Pons (tissue), 1 donor: ENCODE data around the gene KCNJ4.
A peak's percentile ranks its signal among the peaks of the same experiment; 100 is the strongest.
"Not testable (repeated sequence)": the region's sequence is repeated elsewhere in the genome, so short reads cannot be mapped to it uniquely, and the experiment has no call there.

Experiments used
- DNase-seq: peaks from one replicate; pipeline ENCODE4 v3.0.0-alpha.2; 2016; ENCODE audit warnings: low spot score

The KCNJ4 gene

DNA sequence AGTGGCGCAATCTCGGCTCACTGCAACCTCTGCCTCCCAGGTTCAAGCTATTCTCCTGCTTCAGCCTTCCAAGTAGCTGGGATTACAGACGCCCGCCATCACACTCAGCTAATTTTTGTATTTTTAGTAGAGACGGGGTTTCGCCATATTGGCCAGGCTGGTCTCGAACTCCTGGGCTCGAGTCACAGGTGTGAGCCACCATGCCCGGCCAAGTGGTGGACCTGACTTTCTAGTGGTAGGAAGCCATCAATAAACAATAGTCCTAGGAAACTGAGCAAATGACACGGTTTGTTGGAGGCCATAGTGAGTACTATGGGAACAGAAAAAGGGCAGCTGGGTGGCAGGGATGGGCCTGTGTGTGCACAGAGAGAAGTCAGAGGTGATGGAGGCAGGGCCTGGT, 15.2 kb upstream of the KCNJ4 start:
- not testable (repeated sequence) for DNase-seq

DNA sequence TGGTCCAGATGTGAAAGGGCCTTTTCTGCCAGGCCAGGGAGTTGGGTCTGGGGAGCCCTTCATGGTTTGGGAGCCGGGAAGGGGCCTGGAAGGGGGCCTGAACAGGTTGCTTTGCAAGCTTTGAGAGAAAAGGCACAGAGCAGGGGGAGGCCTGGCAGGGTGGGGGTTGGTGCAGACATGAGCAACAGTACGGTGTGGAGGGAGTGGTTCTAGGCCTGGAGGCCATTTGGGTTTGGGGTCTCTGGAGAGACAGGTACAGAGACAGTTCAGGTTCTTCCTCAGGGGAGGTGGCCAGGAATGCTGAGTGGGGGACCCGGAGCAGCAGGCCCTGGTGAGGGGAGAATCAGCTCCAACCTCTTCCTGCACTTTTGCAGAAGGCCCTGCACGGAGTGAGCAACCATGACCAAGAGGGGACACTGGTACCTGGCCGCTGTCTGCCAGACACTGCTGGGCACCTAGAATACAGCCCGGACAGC, 14.3 kb upstream of the KCNJ4 start:
- no peak for DNase-seq

DNA sequence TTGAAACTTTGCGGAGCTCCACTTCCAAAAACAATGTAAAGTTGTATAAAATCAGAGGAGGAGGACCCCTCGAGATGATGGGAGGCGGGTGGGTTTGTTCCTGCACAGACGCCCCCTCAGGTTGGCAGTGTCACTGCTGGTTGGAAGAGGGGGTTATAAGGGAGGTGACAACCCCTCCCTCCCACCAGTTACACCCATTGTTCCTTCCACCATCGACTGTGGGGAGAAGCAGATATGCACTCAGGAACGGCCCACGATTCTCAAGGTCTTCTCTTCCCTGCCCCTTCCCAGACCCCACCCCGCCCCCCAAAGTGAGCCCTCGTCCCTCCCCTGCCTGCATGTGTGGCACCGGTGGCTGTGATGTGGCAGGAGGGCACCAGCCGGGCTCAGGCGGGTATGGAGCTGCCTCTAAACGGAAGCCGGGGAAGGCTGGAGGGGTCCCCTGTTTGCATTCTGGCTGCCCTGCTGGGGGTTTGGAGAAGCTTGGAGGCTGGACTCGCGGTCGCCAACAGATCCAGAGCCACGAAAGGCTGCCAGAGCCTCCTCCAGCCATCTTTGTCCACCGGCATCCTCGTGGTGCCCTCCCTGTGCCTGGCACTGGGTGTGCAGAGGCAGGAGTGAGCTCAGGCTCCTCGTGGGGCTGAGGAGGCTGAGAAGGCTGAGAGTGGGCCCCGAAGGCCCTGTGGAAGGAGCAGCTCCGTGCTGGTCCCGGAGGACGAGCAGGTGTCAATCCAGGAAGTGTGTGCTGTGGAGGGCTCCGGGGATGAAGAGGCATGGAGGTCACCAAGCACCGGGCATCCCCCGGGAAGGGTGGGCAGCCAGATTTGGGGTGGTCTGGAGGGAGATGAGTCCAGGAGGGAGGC, 13.7 kb upstream of the KCNJ4 start:
- no peak for DNase-seq

DNA sequence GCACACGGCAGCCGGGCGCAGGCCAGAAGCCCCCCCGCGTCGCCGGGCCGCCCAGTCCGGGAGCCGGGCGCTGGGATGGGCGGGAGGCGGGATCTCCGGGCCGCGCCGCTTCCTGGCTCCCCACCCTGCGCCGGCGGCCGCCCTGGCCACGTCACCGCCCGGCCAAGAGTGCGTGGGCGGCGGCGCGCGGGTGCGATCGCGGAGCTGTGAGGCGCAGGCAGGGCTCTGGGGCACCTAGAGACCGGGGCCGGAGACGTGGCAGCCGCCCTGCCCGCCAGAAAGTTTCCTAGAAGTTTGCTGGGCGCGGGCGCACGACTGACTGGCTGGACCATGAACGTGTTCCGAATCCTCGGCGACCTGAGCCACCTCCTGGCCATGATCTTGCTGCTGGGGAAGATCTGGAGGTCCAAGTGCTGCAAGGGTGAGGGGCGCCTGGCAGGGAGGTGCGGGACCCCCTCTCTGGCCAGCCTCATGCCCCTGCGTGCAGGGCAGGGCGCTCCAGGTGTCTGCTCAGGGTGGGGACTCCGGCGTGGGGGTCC, 13.0 kb upstream of the KCNJ4 start, which contains the start of gene KDELR3:
Gene KDELR3 (plus strand): TSS at position 193 of the 539 bp plus-strand sequence. CDS start 138 bp downstream, at position 331.
- no peak for DNase-seq

DNA sequence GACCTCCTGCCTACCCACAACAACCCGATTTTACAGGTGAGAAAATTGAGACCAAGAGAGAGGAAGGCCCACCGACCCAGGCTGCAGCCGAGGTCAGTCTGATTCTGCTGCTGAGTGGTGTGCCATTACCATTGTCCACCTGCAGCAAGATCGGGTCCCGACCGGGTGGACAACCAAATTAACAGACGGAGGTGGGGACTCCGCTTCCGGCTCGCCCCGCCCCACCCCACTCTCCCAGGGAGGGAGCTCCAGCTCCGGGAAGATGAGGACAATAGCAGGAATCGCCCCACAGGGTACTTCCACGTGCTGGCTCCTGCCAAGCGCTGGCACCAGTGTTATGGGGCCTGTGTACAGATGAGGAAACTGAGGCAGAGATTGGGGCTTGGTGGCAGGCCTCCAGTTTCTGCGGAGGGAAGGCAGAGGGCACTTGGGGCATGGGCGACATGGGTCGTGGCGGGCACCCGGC, 12.5 kb upstream of the KCNJ4 start:
- DNase-seq, result no peak

DNA sequence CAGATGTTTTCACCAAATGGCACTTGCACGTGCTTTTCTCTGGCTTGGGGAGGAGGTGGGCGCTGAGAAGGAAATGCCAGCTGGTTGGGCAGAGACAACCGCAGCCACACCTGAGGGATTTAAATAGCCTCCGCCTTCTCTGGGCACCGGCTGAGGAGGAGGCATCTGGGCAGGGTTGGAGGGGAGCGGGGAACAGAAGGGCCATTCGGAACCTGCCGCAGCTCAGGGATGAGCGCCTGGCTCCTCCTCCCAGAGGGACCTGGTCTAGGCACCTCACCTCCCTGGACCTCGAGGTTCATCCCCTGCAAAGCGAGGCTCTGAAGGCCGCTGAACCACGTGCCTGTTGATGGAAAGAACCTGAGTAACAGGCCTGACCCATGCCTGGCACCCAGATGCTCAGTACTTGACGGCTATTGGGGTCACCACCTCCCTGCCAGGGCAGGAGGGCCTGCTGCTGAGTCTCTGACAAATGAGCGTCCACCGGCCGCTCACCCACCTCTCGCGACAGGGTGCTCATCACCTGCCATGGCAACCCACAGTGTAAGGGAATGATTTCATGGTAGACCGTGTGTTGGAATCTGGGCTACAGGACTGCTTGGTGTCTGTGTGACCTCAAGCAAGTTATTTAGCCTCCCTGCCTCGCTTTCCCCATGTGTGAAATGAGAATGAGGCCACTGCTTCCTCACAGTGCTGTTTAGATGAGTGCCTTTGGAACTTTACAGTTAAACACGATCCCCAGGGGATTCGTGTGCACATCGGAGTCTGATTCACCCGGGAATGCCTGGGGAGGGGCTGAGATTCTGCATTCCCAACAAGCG, 10.9 kb upstream of the KCNJ4 start:
- DNase-seq, result no peak

DNA sequence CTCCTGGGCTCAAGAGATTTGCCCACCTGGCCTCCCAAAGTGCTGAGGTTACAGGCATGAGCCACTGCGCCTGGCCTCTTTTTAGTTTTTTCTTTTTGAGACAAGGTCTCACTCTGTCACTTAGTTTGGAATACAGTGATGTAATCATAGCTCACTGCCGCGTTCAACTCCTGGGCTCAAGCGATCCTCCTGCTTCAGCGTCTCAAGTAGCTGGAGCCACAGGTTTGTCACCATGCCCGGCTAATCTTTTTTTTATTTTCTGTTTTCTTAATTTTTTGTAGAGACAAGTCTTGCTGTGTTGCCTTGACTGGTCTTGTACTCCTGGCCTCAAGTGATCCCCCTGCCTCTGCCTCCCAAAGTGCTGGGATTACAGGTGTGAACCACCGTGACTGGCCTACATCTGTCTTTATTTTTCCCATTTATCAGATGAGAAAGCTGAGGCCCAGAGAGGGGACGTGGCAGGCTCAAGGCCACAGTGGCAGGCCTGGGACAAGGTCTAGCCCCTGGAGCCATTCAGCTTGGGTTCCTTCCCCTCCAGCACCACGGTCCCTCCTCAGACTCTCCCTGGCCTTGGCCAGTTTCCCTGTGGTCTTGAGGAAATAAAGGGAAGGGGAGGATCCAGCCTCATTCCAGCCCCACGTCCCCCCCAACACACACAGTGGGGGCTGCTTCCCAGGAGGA, 10.1 kb upstream of the KCNJ4 start:
- DNase-seq, result no peak

DNA sequence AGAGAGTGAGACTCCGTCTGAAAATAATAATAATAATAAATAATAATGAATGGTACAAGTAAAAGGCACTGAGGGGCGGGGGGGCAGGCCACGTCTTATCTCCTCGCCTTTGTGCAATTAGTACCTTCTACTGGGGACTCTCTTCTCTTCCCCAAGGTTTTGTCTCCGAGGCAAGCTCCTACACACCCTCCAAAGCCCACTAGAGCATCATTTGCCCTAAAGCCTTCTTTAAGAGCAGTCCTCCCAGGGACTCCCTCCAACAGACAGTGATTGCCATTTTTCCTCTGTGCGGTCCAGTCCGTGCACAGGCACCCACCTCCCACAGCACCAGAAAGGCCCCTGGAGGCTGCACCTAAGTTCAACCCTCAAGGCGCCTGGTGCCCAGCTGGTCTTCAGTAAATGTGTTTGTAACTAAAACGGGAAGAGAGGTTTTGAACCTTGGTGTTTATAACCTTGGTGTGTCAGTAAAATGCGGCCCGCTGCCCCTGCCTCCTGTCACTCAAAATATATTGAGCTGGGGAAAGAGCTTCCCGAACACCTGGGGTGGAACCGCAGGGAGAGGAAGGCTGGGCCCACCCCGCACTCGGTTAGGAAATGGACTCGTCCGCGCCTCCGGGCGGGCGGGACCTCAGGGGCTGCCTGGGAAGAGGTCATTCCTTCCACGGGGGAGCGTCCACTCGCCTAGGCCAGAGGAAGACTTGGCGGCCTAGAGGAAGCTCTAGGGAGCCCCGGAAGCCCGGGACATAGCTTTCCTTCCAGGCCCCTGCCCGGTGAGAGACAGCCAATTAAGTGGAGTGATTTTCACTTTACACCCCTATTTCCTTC, 8.2 kb upstream of the KCNJ4 start:
- DNase-seq, result no peak

DNA sequence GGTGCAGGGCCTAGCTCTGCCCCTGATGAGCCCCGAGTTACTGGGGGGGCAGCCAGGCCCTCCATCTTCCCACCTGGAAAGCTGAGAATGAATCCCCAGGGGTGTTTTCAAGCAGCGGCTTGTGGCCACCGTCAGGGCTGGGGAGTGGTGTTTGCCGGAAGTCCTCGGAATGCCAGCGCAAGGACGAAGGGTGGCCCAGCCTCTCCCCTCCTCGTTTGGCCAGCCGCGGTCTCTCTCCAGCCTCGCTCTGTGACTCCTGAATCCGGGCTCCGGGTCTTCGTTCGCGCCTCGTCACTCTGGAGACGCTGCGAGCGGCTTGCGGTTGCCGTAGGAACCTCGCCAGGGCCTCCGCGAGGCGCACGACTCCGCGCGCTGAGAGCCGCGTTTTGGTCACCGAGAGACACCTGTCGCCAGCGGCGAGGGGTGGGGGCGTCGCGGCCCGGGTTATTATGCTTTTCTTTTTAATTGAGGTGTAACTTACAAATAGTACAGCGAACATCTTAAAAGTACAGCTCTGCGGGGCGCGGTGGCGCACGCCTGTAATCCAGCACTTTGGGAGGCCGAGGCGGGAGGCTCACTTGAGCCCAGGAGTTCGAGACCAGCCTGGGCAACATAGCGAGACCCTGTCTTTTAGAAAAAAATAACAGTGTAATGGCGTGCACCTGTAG, 6.5 kb upstream of the KCNJ4 start:
- DNase-seq, result peak; percentile 30

DNA sequence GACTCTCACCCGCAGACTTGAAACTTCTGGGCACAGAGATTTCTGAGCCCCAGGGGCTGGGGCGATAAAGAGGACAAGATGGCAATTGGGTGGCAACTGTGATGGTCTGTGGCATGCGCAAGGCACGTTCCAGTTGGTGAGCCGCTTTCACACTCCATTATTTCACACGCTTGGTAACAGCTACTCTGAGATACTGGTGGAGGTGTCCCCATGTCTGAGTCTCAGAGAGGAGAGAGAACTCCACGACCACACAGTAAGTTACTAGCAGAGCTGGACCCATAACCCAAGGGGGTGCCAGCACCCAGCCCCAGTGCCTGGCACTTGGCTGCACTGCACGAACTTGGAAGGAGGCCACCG, 6.0 kb upstream of the KCNJ4 start:
- no peak for DNase-seq

DNA sequence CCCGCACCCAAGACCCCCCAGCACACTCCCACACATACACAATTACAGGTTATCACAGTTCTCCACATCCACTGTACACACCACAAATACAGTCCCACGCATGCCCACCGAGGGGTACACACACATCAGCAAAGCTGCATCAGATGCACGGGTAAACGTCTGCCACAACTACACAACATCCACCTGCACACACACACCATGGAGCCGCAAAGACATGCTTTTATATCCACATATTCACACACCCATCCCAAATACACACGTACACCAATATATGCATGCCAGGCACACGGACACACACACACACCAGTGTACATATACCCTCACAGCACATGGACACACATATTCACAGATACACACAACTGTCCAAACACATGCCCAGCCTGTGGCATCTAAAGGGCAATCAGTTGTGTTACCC, 5.4 kb upstream of the KCNJ4 start:
- DNase-seq, result no peak

DNA sequence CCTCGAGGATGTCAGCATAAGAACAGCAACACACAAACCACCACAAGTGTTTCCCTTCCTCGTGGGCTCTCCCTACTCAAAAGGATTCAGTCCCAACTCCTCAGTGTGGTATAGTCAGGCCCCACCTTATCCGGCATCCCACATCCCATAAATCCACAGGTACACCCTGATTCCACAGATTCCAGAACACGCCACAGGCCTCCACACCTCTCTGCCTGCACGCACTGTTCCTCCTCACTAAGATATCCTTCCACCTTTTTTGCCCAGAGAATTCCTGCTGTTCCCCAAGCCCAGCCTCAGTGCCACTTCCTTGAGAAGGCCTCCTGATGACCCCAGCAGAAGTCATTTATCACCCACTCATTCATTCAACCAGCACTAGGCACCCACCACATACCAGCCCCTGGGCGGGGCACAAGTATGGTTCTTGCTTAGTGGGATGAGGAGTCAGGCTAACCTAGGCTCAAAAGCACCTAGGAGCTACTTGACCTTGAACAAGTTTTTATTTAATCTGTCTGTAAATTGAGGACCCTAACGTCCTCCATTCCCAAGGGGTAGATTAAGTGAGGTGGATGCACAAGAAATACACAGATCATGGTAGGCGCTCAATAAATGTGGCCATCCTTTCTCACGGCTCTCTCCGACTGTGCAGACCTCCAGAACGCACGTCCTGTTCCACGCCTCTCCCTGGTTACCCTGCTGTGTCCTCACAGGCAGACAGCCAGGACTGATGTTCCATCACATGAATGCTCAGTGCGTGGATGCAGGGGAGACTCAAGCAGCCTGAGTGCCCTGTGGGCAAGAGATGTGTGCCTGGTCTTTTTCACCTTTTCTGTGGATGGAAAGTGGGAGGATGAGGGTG, 2.1 kb upstream of the KCNJ4 start:
- no peak for DNase-seq

DNA sequence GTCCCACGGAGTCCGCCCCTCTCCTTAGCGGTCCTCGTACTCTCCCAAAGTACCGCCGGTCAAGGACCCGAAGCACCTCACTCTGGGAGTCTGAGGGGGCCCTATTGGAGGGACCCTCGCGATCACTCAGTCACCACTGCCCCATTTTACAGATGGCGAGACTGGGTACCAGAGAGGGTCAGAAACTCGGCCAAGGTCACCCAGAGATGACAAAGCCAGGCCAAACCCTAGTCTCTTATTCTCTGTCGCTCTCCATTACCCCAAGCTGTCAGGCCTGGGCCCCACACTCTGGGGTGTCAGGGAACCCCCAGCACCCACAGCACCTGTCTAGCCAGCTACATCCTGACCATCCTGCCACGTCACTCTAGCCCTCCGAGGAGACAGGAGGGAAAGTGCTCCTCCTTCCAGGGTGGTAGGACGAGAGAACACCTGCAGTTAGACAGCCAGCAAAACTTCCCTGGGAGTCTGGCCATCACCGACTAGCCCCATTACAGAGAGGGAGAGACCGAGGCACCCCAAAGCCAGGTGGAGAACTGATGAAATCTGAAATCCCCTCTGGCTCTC, 1.4 kb upstream of the KCNJ4 start:
- no peak for DNase-seq

DNA sequence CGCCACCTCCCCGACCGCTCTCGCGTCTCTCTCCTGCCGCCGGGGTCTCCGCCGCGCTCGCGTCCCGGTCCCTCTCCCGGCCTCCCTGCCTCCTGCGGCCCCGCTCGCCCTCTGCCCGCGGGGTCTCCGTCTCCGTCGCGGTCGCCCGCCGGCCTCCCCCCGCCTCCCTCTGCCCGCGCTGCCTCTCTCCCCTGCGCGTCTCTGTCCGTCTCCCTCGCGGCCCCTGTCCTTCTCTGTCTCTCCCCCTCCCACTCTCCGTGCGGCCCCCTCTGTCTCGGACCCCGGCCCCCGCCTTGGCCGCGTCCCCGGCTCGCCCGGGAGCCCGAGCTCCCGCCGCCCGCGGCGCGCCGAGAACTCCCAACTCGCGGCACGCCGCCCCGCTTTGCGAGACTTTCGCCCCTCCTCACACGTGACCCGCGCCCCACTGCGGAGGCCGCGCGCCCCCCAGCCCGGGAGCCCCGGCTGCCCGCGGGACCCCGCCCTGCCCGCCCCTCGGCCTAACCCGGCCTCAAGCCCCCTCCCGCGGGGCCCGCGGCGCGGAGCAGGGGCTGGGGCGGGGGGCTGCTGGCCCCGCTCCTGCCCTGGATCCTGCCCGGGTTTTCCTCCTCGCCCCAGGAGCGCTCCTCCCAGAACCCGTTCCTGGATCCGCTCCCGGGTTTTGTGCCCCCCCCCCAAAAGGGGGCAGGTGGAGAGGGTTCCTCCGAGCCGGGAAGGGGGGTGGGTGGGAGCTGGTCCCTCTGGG, 702 bp upstream of the KCNJ4 start:
- DNase-seq, result no peak

DNA sequence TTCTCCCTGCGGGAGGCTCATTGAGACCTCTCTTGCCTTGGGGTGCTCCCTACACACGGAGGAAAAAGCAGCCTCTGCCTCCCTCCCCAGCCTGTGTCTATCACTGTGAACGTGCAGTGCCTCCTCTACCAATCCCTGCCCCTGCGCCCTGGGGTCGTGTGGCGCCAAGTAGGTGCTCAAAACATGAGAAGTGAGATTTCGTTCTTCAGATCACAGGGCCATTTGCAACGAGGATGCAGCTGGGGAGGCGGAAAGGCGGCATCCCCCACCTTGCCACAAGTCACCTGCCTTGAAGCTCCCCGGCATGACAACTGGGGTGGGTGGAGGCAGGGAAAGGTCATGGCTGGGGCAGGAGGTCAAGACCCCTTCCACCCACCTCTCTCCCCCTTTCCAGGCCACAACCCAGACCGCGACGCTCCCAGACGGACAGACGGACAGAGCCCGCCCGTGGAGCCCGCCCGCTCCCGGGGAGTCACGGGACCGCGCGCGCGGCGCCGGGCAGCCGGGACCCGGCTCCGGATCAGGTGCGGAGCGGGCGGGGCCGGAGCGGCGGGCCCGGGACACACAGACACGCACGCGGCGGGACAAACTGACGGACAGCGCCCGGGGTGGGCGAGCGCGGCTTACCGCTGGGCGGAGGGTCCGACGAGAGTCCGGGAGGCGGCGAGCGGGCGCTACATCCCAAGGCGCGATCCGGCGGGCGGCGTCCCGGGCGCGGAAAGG, 485 bp downstream of the KCNJ4 start:
- DNase-seq, result no peak

DNA sequence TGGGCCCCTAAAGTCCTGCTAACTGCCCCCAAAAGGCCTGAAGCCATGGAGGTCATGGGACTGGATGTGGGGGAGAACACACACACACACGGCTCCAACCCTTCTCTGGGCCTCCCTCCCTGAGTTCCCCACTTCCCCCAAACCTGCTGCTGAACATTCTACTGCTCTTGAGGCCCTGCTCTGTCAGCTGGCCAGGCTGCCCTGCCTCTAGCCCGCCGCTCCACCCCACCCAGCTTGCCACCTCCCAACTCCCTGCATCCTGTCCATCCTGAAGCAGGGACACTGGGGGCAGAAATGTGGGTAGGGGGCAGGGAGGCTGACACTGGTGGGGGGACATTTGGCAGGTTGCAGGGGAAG, 1.0 kb downstream of the KCNJ4 start:
- DNase-seq, result no peak

DNA sequence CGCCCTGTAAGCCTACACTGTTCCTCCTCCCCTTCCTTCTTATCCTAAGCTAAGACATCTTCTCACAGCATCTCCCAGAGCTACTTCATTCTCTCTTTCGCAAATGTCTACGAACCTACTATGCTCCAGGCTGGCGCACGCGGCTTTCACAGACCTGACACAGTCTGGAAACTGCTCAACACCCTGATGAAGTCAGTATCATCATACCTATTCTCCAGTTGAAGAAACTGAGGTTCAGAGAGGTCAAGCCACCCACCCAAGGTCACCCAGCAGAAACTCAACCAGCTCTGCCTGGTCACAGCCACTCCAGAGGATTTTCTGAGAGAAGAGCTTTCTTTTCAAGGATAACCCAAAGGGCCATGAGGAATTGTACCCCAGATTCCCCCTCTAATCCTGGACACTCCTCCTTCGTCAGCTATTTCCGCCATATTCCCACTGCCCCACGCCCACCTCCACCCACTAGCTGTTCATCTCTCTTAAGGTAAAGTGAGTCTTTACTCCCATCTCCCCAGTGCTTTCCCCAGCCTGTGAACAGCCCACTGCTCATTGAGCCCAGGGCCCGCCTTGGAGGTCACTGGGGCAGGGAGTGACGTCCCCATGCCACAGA, 1.8 kb downstream of the KCNJ4 start:
- DNase-seq, result no peak
